D721Med (cell line): Measurements from ENCODE around the gene LHFPL5.

ENCODE experiments used
- DNase-seq: peaks from one replicate; pipeline ENCODE4 v3.0.0; 2011; ENCODE audit warnings: low spot score; ENCODE audit not compliant: insufficient read length
- FAIRE-seq: peaks from 2 replicates; lab custom pipeline; 2011; peaks lifted over from hg19 to GRCh38; lab: Jason Lieb, UNC
- TF ChIP-seq, protein P1 (sequence below): IDR thresholded peaks from 2 replicates; pipeline ENCODE4 v1.5.1; 2012; ENCODE audit warnings: mild to moderate bottlenecking, control low read depth; ENCODE audit not compliant: insufficient read depth; ENCODE audit errors: missing control alignments

The LHFPL5 gene

DNA sequence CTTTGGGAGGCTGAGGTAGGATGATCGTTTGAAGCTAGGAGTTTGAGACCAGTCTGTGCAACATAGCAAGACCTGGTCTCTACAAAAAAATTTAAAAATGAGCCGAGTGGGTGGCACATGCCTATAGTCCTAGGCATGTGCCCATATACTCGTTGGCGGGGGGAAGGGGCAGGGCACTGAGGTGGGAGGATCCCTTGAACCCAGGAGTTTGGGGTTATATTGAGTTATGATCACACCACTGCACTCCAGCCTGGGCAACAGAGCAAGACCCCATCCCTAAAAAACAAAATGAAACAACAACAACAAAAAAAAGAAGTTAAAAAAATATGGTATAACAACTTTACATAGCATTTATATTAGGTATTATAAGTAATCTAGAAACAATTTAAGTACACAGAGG, 47.8 kb downstream of the LHFPL5 start:
- FAIRE-seq, result no peak
- DNase-seq, result no peak
- TF ChIP-seq, protein P1, sequence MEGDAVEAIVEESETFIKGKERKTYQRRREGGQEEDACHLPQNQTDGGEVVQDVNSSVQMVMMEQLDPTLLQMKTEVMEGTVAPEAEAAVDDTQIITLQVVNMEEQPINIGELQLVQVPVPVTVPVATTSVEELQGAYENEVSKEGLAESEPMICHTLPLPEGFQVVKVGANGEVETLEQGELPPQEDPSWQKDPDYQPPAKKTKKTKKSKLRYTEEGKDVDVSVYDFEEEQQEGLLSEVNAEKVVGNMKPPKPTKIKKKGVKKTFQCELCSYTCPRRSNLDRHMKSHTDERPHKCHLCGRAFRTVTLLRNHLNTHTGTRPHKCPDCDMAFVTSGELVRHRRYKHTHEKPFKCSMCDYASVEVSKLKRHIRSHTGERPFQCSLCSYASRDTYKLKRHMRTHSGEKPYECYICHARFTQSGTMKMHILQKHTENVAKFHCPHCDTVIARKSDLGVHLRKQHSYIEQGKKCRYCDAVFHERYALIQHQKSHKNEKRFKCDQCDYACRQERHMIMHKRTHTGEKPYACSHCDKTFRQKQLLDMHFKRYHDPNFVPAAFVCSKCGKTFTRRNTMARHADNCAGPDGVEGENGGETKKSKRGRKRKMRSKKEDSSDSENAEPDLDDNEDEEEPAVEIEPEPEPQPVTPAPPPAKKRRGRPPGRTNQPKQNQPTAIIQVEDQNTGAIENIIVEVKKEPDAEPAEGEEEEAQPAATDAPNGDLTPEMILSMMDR, result no peak

DNA sequence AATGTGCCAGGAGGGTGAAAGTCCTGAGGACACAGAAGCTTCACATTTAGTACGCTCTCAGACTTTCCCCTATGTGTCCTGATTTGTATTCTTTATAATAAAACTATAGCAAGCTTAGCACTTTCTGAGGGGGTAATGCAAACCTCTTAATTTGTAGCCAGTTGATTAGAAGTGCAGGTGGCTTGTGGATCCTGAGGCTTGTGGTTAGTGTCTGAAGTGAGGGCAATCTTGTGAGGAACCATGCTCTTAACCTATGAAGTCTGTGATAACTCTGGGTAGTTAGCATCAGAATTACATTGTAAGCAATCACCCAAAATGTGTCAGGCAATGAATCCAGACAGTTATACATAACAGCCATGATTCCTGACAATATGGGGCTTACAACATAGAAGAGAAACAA, 51.1 kb downstream of the LHFPL5 start:
- FAIRE-seq, result no peak
- TF ChIP-seq, protein P1, result no peak
- DNase-seq, result no peak

DNA sequence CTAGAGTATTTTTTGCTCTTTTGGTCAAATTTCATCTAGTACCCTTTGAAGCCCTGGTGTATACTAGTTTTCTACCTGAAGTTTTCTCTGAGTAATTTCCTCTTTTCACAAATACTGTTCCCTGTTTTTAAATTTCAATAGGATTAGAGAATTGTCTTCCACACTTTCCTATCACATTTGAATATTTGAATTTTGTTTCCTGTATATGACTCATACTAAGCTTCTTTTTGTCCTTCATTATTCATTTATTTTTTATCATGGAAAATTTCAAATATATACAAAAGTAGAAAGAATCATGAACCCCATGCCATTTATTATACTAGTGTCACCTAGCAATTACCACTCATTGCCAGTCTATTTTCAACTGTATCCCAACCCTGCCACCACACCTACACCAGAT, 52.7 kb downstream of the LHFPL5 start:
- no peak for DNase-seq
- TF ChIP-seq, protein P1, result no peak
- FAIRE-seq, result no peak

DNA sequence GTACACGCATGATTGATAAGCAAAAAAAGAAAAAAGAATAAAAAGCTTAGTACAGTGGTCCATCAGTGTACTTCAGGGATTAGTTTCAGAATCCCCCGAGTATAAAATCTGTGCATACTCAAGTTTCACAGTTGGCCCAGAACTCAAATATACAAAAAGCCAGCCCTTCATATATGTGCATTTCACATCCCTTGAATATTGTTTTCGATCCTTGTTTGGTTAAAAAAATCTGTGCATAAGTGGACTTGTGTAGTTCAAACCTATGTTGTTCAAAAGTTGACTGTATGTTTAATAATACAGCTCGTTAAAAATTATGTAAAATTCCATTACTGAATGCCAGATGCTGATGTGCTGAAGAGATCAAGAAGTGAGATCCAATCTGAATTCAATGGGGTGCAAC, 54.2 kb downstream of the LHFPL5 start:
- DNase-seq (no peak), FAIRE-seq (no peak)
- TF ChIP-seq, protein P1, result no peak
